Tibial nerve (tissue), 4 donors: ENCODE data around the gene SBNO2. TPM values are rescaled to one million over a fixed set of nuclear protein-coding genes. Genes with fewer than 3 reads are reported as not detected.
"Not testable (repeated sequence)": the region's sequence is repeated elsewhere in the genome, so short reads cannot be mapped to it uniquely, and the experiment has no call there.

ENCODE experiments used
- DNase-seq, 2 donors: peaks; one replicate each; pipeline ENCODE4 v3.0.0-alpha.2; 2019; ENCODE audit warnings: low spot score in 2 of 2
- H3K27ac ChIP-seq, 4 donors: fragments of 200-600 bp; sonication (generic) in 3 of 4; one replicate each; pipeline ENCODE4 v1.5.1; 2017 to 2019; ENCODE audit warnings: mild to moderate bottlenecking in 1 of 4
- H3K27me3 ChIP-seq, 2 donors: fragments of 200-600 bp; sonication (generic) in 1 of 2; one replicate each; pipeline versions ENCODE4 v1.5.1 to v1.6.0; 2017 to 2019
- H3K36me3 ChIP-seq, 3 donors: fragments of 200-600 bp; sonication (generic); one replicate each; pipeline ENCODE4 v1.5.1; 2018 to 2019
- H3K4me1 ChIP-seq, 4 donors: fragments of 200-600 bp; sonication (generic) in 3 of 4; one replicate each; pipeline ENCODE4 v1.5.1; 2017 to 2019
- H3K4me3 ChIP-seq, 4 donors: fragments of 200-600 bp; sonication (generic) in 3 of 4; one replicate each; pipeline ENCODE4 v1.5.1; 2017 to 2019; ENCODE audit warnings: mild to moderate bottlenecking in 1 of 4, moderate library complexity in 1 of 4
- H3K9me3 ChIP-seq, 4 donors: fragments of 200-600 bp; sonication (generic) in 3 of 4; one replicate each; pipeline ENCODE4 v1.5.1; 2017 to 2019
- CTCF ChIP-seq, 5 experiments: fragments of 200-600 bp in 3 of 5; fragments of 450-650 bp in 2 of 5; sonication (generic) in 3 of 5; IDR thresholded peaks; one replicate each; pipeline ENCODE4 v1.5.1; 2016 to 2019; ENCODE audit warnings: antibody characterized with exemption in 5 of 5, mild to moderate bottlenecking in 3 of 5, moderate library complexity in 2 of 5
- EP300 ChIP-seq, 2 donors: sonication (generic); formaldehyde crosslinking; IDR thresholded peaks; one replicate each; pipeline ENCODE4 v1.6.1; 2017; ENCODE audit warnings: antibody characterized with exemption in 2 of 2, mild to moderate bottlenecking in 1 of 2
- POLR2A ChIP-seq, 2 donors: fragments of 450-650 bp; IDR thresholded peaks; one replicate each; pipeline ENCODE4 v1.6.1; 2017; ENCODE audit warnings: antibody characterized with exemption in 2 of 2, mild to moderate bottlenecking in 2 of 2, moderate library complexity in 2 of 2
- WGBS, 2 donors: methylation state at CpG; one replicate each; pipeline ENCODE4 v1.1.5; 2018; 5-methylcytosine and 5-hydroxymethylcytosine counted together
- total RNA-seq, 4 donors: library from RNA; depleted of rRNA; stranded (reverse); fragments of >200 nt; gene quantifications; one replicate each; pipeline ENCODE4 v1.1.0, GENCODE V29; 2016

The SBNO2 gene
- total RNA-seq, 4 donors from 2014 or later = 26.6 to 105 (median 39.3) TPM

- H3K27ac ChIP-seq = peak overlapping the region in 2 of 4 donors; percentile 68 to 93
- TF ChIP-seq EP300 (IDR thresholded peaks at IDR 0.05) = peak in 1 of 2 donors; percentile 23
- no peak for TF ChIP-seq POLR2A (IDR thresholded peaks at IDR 0.05)
- TF ChIP-seq CTCF (IDR thresholded peaks at IDR 0.05) = no peak
- H3K27me3 ChIP-seq = no peaks in the 10 kb centered on the region
- H3K4me3 ChIP-seq = no peak overlapping the region
- H3K9me3 ChIP-seq = no peaks in the 10 kb centered on the region
- DNase-seq = no peak
- 72 to 75% methylated on average over 29 of the region's 33 CpGs for WGBS, 2 donors
- peaks cover 3 to 99% (median 75%) of the 10 kb centered on the region in 4 donors for H3K4me1 ChIP-seq
- peaks cover 0 to 8% (median 0%) of the 10 kb centered on the region in 3 donors for H3K36me3 ChIP-seq
Observed at GRCh38 chr19:1211494-1212234, 37.6 kb upstream of the SBNO2 start.

- Histone ChIP-seq H3K9me3 (no peaks in the 10 kb centered on the region), H3K27ac (peak overlapping the region; percentile 83 to 93 (median 88)), H3K36me3 (peaks cover 0 to 8% (median 0%) of the 10 kb centered on the region in 3 donors), H3K27me3 (no peaks in the 10 kb centered on the region), H3K4me1 (peaks cover 1 to 88% (median 64%) of the 10 kb centered on the region in 4 donors), H3K4me3 (no peak overlapping the region)
- 68 to 75% methylated on average over 13 of the region's 13 CpGs for WGBS, 2 donors
- DNase-seq = no peak
- TF ChIP-seq EP300 (IDR thresholded peaks at IDR 0.05) = peak; percentile 64 to 83
- no peak for TF ChIP-seq POLR2A (IDR thresholded peaks at IDR 0.05)
Observed at GRCh38 chr19:1210227-1210538, 36.1 kb upstream of the SBNO2 start.

- not testable (repeated sequence) for DNase-seq, H3K4me3 ChIP-seq, H3K9me3 ChIP-seq, H3K27me3 ChIP-seq, H3K36me3 ChIP-seq
- WGBS, 2 donors = 69 to 71% methylated on average over 7 to 10 of the region's 10 CpGs
- peaks cover 0 to 83% (median 56%) of the 10 kb centered on the region in 4 donors for H3K4me1 ChIP-seq
- peak overlapping the region in 3 of 4 donors; percentile 83 to 93 (median 89) for H3K27ac ChIP-seq
Observed at GRCh38 chr19:1208830-1209229, 34.8 kb upstream of the SBNO2 start.

GRCh38 chr19:1206864-1207450 lies 32.9 kb upstream of the SBNO2 start:
- Histone ChIP-seq H3K9me3 (no peaks in the 10 kb centered on the region), H3K27me3 (no peaks in the 10 kb centered on the region), H3K4me1 (peaks cover 0 to 72% (median 49%) of the 10 kb centered on the region in 4 donors), H3K4me3 (peak overlapping the region; percentile 44 to 80 (median 76)), H3K27ac (peak overlapping the region; percentile 81 to 93 (median 86)), H3K36me3 (peaks cover 0 to 4% (median 0%) of the 10 kb centered on the region in 3 donors)
- WGBS, 2 donors = 0 to 2% methylated on average over 30 to 38 of the region's 38 CpGs
- TF ChIP-seq CTCF (IDR thresholded peaks at IDR 0.05) = no peak
- no peak for TF ChIP-seq EP300 (IDR thresholded peaks at IDR 0.05)
- TF ChIP-seq POLR2A (IDR thresholded peaks at IDR 0.05) = no peak
- DNase-seq = peak in 1 of 2 donors; percentile 47

GRCh38 chr19:1206150-1206863 lies 32.2 kb upstream of the SBNO2 start:
- Histone ChIP-seq H3K4me3 (peak overlapping the region; percentile 44 to 80 (median 76)), H3K9me3 (no peaks in the 10 kb centered on the region), H3K27ac (peak overlapping the region; percentile 81 to 93 (median 86)), H3K4me1 (peaks cover 0 to 66% (median 46%) of the 10 kb centered on the region in 4 donors), H3K27me3 (no peaks in the 10 kb centered on the region), H3K36me3 (peaks cover 0 to 4% (median 0%) of the 10 kb centered on the region in 3 donors)
- no peak for DNase-seq
- 0 to 1% methylated on average over 41 to 53 of the region's 78 CpGs for WGBS, 2 donors
- no peak for TF ChIP-seq CTCF (IDR thresholded peaks at IDR 0.05)
- no peak for TF ChIP-seq POLR2A (IDR thresholded peaks at IDR 0.05)
- TF ChIP-seq EP300 (IDR thresholded peaks at IDR 0.05) = peak in 1 of 2 donors; percentile 16
